GM12875 (cell line): ENCODE data around the gene PLEKHD1.

Experiments used
- H3K4me3 ChIP-seq: one replicate; pipeline ENCODE4 v1.5.1; 2011; ENCODE audit warnings: low read depth, low read length, control low read depth
- CTCF ChIP-seq: IDR thresholded peaks from 2 replicates; pipeline ENCODE4 v1.5.1; 2011; ENCODE audit warnings: low read depth, mild to moderate bottlenecking, control low read depth, inconsistent platforms, low read length, moderate library complexity, borderline replicate concordance; ENCODE audit not compliant: insufficient read depth

The PLEKHD1 gene

GRCh38 chr14:69500096-69500495 lies 15.6 kb downstream of the PLEKHD1 start:
- no peak for TF ChIP-seq CTCF
- H3K4me3 ChIP-seq: no peak overlapping the region

GRCh38 chr14:69500736-69501135 lies 16.2 kb downstream of the PLEKHD1 start:
- no peak for TF ChIP-seq CTCF
- H3K4me3 ChIP-seq: no peak overlapping the region

GRCh38 chr14:69501423-69501838 lies 16.9 kb downstream of the PLEKHD1 start:
- no peak for TF ChIP-seq CTCF
- no peak overlapping the region for H3K4me3 ChIP-seq

GRCh38 chr14:69504775-69505174 lies 20.2 kb downstream of the PLEKHD1 start:
- TF ChIP-seq CTCF: no peak
- H3K4me3 ChIP-seq: no peak overlapping the region

- TF ChIP-seq CTCF: no peak
- no peak overlapping the region for H3K4me3 ChIP-seq
These were observed 21.1 kb downstream of the PLEKHD1 start for GRCh38 chr14:69505338-69506240.

GRCh38 chr14:69506241-69506595 lies 21.7 kb downstream of the PLEKHD1 start:
- no peak for TF ChIP-seq CTCF
- H3K4me3 ChIP-seq: no peak overlapping the region
